Gastroesophageal sphincter (tissue), 3 donors: ENCODE data around the gene WASF3.

ENCODE experiments used
- POLR2A ChIP-seq, 2 donors: fragments of 450-650 bp; IDR thresholded peaks; one replicate each; pipeline ENCODE4 v1.6.1; 2017; ENCODE audit warnings: antibody characterized with exemption in 2 of 2, mild to moderate bottlenecking in 2 of 2, moderate library complexity in 1 of 2
- POLR2AphosphoS5 ChIP-seq: sonication (generic); formaldehyde crosslinking; IDR thresholded peaks from one replicate; pipeline ENCODE4 v1.6.1; 2017; ENCODE audit warnings: antibody characterized with exemption
- TF ChIP-seq, protein P1 (sequence below), 4 experiments: fragments of 200-600 bp in 2 of 4; fragments of 450-650 bp in 2 of 4; sonication (generic) in 1 of 4; IDR thresholded peaks; one replicate each; pipeline ENCODE4 v1.5.1; 2017 to 2019; ENCODE audit warnings: antibody characterized with exemption in 4 of 4, mild to moderate bottlenecking in 2 of 4, moderate library complexity in 2 of 4

DNA sequence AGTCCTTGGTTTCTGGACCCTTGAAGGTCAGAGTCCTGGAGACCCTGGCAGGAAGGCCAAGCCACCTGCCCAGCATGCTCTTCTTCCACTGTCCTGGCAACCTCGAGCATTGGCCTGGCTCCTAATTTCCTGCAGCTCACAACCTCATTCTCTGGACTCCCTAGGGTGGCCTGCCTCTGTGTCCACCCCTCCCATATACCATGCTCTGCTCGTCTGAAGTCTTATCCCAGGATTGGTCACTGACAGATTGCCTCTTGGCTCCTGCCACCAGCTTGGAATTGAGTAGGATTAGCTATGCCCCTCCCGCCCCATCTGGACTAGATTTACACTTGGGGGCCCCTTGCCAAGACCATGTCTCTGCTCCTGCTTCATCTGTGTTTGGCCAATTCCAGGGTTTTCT is 17.1 kb upstream of the WASF3 start:
- TF ChIP-seq, protein P1, sequence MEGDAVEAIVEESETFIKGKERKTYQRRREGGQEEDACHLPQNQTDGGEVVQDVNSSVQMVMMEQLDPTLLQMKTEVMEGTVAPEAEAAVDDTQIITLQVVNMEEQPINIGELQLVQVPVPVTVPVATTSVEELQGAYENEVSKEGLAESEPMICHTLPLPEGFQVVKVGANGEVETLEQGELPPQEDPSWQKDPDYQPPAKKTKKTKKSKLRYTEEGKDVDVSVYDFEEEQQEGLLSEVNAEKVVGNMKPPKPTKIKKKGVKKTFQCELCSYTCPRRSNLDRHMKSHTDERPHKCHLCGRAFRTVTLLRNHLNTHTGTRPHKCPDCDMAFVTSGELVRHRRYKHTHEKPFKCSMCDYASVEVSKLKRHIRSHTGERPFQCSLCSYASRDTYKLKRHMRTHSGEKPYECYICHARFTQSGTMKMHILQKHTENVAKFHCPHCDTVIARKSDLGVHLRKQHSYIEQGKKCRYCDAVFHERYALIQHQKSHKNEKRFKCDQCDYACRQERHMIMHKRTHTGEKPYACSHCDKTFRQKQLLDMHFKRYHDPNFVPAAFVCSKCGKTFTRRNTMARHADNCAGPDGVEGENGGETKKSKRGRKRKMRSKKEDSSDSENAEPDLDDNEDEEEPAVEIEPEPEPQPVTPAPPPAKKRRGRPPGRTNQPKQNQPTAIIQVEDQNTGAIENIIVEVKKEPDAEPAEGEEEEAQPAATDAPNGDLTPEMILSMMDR (IDR thresholded peaks at IDR 0.05), result no peak
- TF ChIP-seq POLR2A (IDR thresholded peaks at IDR 0.05) (no peak), POLR2AphosphoS5 (no peak)
